Activated T-helper 1 cell treated with anti-CD3 and anti-CD28 coated beads, Interleukin-12 subunit alpha, Interleukin-12 subunit beta, Interleukin-2, Interleukin-4 antibody, amounts not matched to agents 30 ng/mL and 10 ng/mL and 1 ng/mL, durations not matched to agents 14 hours and 24 hours and 36 hours (primary cell): ENCODE data around the gene CSNK1A1L. TPM values are rescaled to one million over a fixed set of nuclear protein-coding genes. Genes with fewer than 3 reads are reported as not detected.

Experiments used
- DNase-seq: peaks from one replicate; pipeline ENCODE4 v3.0.0; 2021; ENCODE audit warnings: low spot score
- H3K27ac Mint-ChIP-seq: one replicate; pipeline ENCODE4 v1.8.0; 2021; ENCODE audit warnings: mild to moderate bottlenecking, mixed read lengths
- H3K27me3 Mint-ChIP-seq: one replicate; pipeline ENCODE4 v1.8.0; 2022; ENCODE audit warnings: mild to moderate bottlenecking, moderate library complexity, mixed read lengths; ENCODE audit not compliant: insufficient read depth
- H3K36me3 Mint-ChIP-seq: one replicate; pipeline ENCODE4 v1.8.0; 2021; ENCODE audit warnings: low read depth, mixed read lengths
- H3K4me1 Mint-ChIP-seq: one replicate; pipeline ENCODE4 v1.8.0; 2021; ENCODE audit warnings: low read depth, mixed read lengths
- H3K4me3 Mint-ChIP-seq: one replicate; pipeline ENCODE4 v1.8.0; 2021; ENCODE audit warnings: mild to moderate bottlenecking, moderate library complexity, mixed read lengths
- H3K9me3 Mint-ChIP-seq: one replicate; pipeline ENCODE4 v1.8.0; 2021; ENCODE audit warnings: mixed read lengths
- intact Hi-C: fragments of 100-400 bp; cut with micrococcal nuclease; formaldehyde crosslinking; loops from one replicate; pipeline ENCODE4 v1.15.1; 2024
- total RNA-seq: library from RNA; stranded (reverse); gene quantifications from 2 replicates; pipeline ENCODE4 v1.2.3, GENCODE V29; 2022

The CSNK1A1L gene
- not detected in 2 replicates for total RNA-seq

- intact Hi-C loops: no loop called here
- no peaks in the 10 kb centered on the region for H3K36me3 Mint-ChIP-seq
- H3K4me1 Mint-ChIP-seq: no peaks in the 10 kb centered on the region
- DNase-seq: no peak
- H3K9me3 Mint-ChIP-seq: no peaks in the 10 kb centered on the region
- no peak within 1 kb of the TSS for H3K4me3 Mint-ChIP-seq
- H3K27ac Mint-ChIP-seq: no peak within 1 kb of the TSS
- peaks cover 7% of the 10 kb centered on the region for H3K27me3 Mint-ChIP-seq
Observed at GRCh38 chr13:37105251-37105714, at the start of gene CSNK1A1L. TSS of gene CSNK1A1L (minus strand) at chr13:37105664. CDS start at chr13:37105256, 408 bp downstream.

DNA sequence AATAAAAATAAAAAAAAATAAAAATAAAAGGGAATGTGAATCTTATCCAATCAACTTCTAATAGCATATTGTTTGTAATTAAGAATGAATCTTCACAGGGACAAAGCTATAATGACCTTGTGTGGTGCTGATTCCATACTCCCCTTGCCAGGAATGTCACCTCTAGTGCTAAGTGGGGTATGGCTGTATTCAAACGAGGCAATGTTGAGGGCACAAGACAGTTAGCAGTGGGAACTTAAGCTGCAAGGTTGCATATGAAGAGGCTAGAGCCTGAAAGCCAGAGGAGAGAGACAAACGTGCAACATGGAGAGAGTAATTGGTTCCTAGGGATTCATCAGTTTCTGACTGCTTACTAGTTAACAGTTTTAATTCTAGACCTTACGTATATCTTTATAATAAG lies 43.9 kb upstream of the CSNK1A1L start:
- no peaks in the 10 kb centered on the region for H3K4me1 Mint-ChIP-seq

DNA sequence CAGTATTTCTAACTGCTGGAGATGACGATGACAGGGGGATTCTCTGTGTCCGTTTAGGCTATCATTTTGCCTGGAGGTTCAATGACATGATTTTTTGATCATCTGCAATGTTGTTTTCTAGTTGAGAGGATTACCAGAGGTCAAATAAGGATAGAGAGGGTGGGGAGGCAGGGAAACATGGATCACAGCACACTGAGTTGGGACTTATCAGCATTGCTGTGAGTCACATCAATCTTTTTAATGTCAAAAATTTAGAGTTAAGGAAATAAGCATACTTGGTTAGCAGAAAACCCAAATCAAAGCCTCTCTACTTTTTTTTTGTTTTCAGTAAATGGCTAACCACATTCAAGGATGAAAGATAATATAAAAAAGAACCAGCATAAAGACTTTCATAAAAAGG lies 43.0 kb upstream of the CSNK1A1L start:
- no peaks in the 10 kb centered on the region for H3K9me3 Mint-ChIP-seq
- no peaks in the 10 kb centered on the region for H3K36me3 Mint-ChIP-seq
- H3K4me1 Mint-ChIP-seq: no peaks in the 10 kb centered on the region
- H3K4me3 Mint-ChIP-seq: no peak overlapping the region
- H3K27ac Mint-ChIP-seq: no peak overlapping the region
- DNase-seq: no peak
- intact Hi-C loops: no loop called here
- H3K27me3 Mint-ChIP-seq: no peaks in the 10 kb centered on the region

More for the DNA sequence above, 43.9 kb upstream of the CSNK1A1L start:
- no peaks in the 10 kb centered on the region for H3K27me3 Mint-ChIP-seq
- no peak overlapping the region for H3K27ac Mint-ChIP-seq
- intact Hi-C loops: no loop called here
- H3K4me3 Mint-ChIP-seq: no peak overlapping the region
- no peaks in the 10 kb centered on the region for H3K36me3 Mint-ChIP-seq
- no peak for DNase-seq
- no peaks in the 10 kb centered on the region for H3K9me3 Mint-ChIP-seq

GRCh38 chr13:37144661-37145060 lies 39.2 kb upstream of the CSNK1A1L start:
- intact Hi-C loops: no loop called here
- Mint-ChIP-seq H3K27me3 (no peaks in the 10 kb centered on the region), H3K4me3 (no peak overlapping the region), H3K27ac (no peak overlapping the region), H3K36me3 (no peaks in the 10 kb centered on the region), H3K9me3 (no peaks in the 10 kb centered on the region), H3K4me1 (no peaks in the 10 kb centered on the region)
- DNase-seq: no peak

- no peak overlapping the region for H3K4me3 Mint-ChIP-seq
- no peaks in the 10 kb centered on the region for H3K4me1 Mint-ChIP-seq
- no peak for DNase-seq
- H3K27me3 Mint-ChIP-seq: no peaks in the 10 kb centered on the region
- H3K36me3 Mint-ChIP-seq: no peaks in the 10 kb centered on the region
- intact Hi-C loops: no loop called here
- H3K9me3 Mint-ChIP-seq: no peaks in the 10 kb centered on the region
- H3K27ac Mint-ChIP-seq: no peak overlapping the region
Observed at GRCh38 chr13:37143911-37144310, 38.4 kb upstream of the CSNK1A1L start.

GRCh38 chr13:37142877-37143276 lies 37.4 kb upstream of the CSNK1A1L start:
- H3K36me3 Mint-ChIP-seq: no peaks in the 10 kb centered on the region
- H3K9me3 Mint-ChIP-seq: no peaks in the 10 kb centered on the region
- no peak overlapping the region for H3K27ac Mint-ChIP-seq
- no peaks in the 10 kb centered on the region for H3K27me3 Mint-ChIP-seq
- no peaks in the 10 kb centered on the region for H3K4me1 Mint-ChIP-seq
- DNase-seq: no peak
- intact Hi-C loops: no loop called here
- H3K4me3 Mint-ChIP-seq: no peak overlapping the region

- no peak for DNase-seq
- Mint-ChIP-seq H3K4me1 (no peaks in the 10 kb centered on the region), H3K36me3 (no peaks in the 10 kb centered on the region), H3K27ac (no peak overlapping the region), H3K4me3 (no peak overlapping the region), H3K9me3 (no peaks in the 10 kb centered on the region), H3K27me3 (no peaks in the 10 kb centered on the region)
- intact Hi-C loops: no loop called here
Observed at GRCh38 chr13:37141011-37141410, 35.5 kb upstream of the CSNK1A1L start.

- intact Hi-C loops: no loop called here
- no peaks in the 10 kb centered on the region for H3K9me3 Mint-ChIP-seq
- H3K27me3 Mint-ChIP-seq: no peaks in the 10 kb centered on the region
- H3K27ac Mint-ChIP-seq: no peak overlapping the region
- no peak overlapping the region for H3K4me3 Mint-ChIP-seq
- no peaks in the 10 kb centered on the region for H3K4me1 Mint-ChIP-seq
- no peak for DNase-seq
- no peaks in the 10 kb centered on the region for H3K36me3 Mint-ChIP-seq
Observed at GRCh38 chr13:37139356-37139755, 33.9 kb upstream of the CSNK1A1L start.

- Mint-ChIP-seq H3K9me3 (no peaks in the 10 kb centered on the region), H3K4me1 (no peaks in the 10 kb centered on the region), H3K27ac (no peak overlapping the region), H3K36me3 (no peaks in the 10 kb centered on the region), H3K4me3 (no peak overlapping the region), H3K27me3 (no peaks in the 10 kb centered on the region)
- intact Hi-C loops: no loop called here
- no peak for DNase-seq
Observed at GRCh38 chr13:37138926-37139325, 33.5 kb upstream of the CSNK1A1L start.

DNA sequence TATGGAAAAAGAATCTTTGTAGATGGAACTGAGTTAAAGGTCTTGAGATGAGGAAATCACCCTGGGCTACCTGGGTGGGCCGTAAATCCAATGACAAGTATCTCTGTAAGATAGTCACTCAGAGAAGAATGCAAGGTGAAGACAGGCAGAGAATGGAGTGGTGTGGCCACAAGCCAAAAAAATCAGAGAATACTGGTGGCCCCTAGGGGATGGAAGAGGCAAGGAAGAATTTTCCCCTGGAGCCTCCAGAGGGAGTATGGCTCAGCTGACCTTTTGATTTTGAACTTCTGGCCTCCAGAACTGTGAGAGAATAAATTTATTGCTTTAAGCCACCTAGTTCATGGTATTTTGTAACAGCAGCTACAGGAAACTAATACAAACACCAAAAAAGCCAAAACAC lies 32.7 kb upstream of the CSNK1A1L start:
- Mint-ChIP-seq H3K9me3 (no peaks in the 10 kb centered on the region), H3K36me3 (no peaks in the 10 kb centered on the region), H3K4me1 (no peaks in the 10 kb centered on the region), H3K27me3 (no peaks in the 10 kb centered on the region), H3K4me3 (no peak overlapping the region), H3K27ac (no peak overlapping the region)
- DNase-seq: no peak
- intact Hi-C loops: no loop called here

- H3K4me3 Mint-ChIP-seq: no peak overlapping the region
Observed at GRCh38 chr13:37136633-37137032, 31.2 kb upstream of the CSNK1A1L start.

GRCh38 chr13:37136187-37136586 lies 30.7 kb upstream of the CSNK1A1L start:
- no peak for DNase-seq
- no peak overlapping the region for H3K4me3 Mint-ChIP-seq
- no peaks in the 10 kb centered on the region for H3K4me1 Mint-ChIP-seq
- H3K9me3 Mint-ChIP-seq: no peaks in the 10 kb centered on the region
- intact Hi-C loops: no loop called here
- no peak overlapping the region for H3K27ac Mint-ChIP-seq
- no peaks in the 10 kb centered on the region for H3K36me3 Mint-ChIP-seq
- H3K27me3 Mint-ChIP-seq: no peaks in the 10 kb centered on the region

More at GRCh38 chr13:37136633-37137032, 31.2 kb upstream of the CSNK1A1L start:
- Mint-ChIP-seq H3K36me3 (no peaks in the 10 kb centered on the region), H3K4me1 (no peaks in the 10 kb centered on the region), H3K9me3 (no peaks in the 10 kb centered on the region), H3K27me3 (no peaks in the 10 kb centered on the region), H3K27ac (no peak overlapping the region)
- intact Hi-C loops: no loop called here
- no peak for DNase-seq

GRCh38 chr13:37134411-37135041 lies 29.1 kb upstream of the CSNK1A1L start:
- H3K27me3 Mint-ChIP-seq: no peaks in the 10 kb centered on the region
- H3K27ac Mint-ChIP-seq: no peak overlapping the region
- DNase-seq: no peak
- no peaks in the 10 kb centered on the region for H3K9me3 Mint-ChIP-seq
- intact Hi-C loops: no loop called here
- no peaks in the 10 kb centered on the region for H3K36me3 Mint-ChIP-seq
- no peak overlapping the region for H3K4me3 Mint-ChIP-seq
- H3K4me1 Mint-ChIP-seq: no peaks in the 10 kb centered on the region

GRCh38 chr13:37132211-37132610 lies 26.7 kb upstream of the CSNK1A1L start:
- Mint-ChIP-seq H3K27ac (no peak overlapping the region), H3K36me3 (no peaks in the 10 kb centered on the region), H3K4me3 (no peak overlapping the region), H3K27me3 (no peaks in the 10 kb centered on the region), H3K4me1 (no peaks in the 10 kb centered on the region), H3K9me3 (no peaks in the 10 kb centered on the region)
- DNase-seq: no peak
- intact Hi-C loops: no loop called here
